ENCODE results near the gene NMUR1. TPM values are rescaled to one million over a fixed set of nuclear protein-coding genes. Genes with fewer than 3 reads are reported as not detected.

The NMUR1 gene
- polyA plus RNA-seq, 1 donor (not counting 4 experiments of a cell fraction or from before 2014, with no cell fraction given): not detected

- no peak overlapping the region for H3K4me2 ChIP-seq (ENCODE audit: control insufficient read depth, extremely low read depth, insufficient read depth, low read depth, low read length)
- dilution Hi-C loops (cut with MboI; ENCODE audit: extremely low pct_ligation_motif_present, low sequenced_read_pairs): no loop called here
- no peak for DNase-seq (ENCODE audit: low read depth, low spot score)
- H2AFZ ChIP-seq (ENCODE audit: control insufficient read depth, low read length): no peak overlapping the region
- H3K27ac ChIP-seq (ENCODE audit: control insufficient read depth, insufficient read depth, low read length): no peak overlapping the region
- no peaks in the 10 kb centered on the region for H3K9me3 ChIP-seq (ENCODE audit: control insufficient read depth, low read depth, low read length)
- H3K36me3 ChIP-seq (ENCODE audit: control insufficient read depth in 2 of 2, extremely low read depth in 1 of 2, insufficient read depth in 2 of 2, low read length in 2 of 2): no peaks in the 10 kb centered on the region
- H4K20me1 ChIP-seq (ENCODE audit: control insufficient read depth, extremely low read depth, insufficient read depth, low read length): no peaks in the 10 kb centered on the region
- H3K79me2 ChIP-seq (ENCODE audit: control insufficient read depth, insufficient read depth, low read length): no peaks in the 10 kb centered on the region
- H3K4me1 ChIP-seq (ENCODE audit: control insufficient read depth, extremely low read depth, insufficient read depth, low read length): no peaks in the 10 kb centered on the region
- no peak overlapping the region for H3K4me3 ChIP-seq (ENCODE audit: control insufficient read depth in 2 of 3, extremely low read depth in 1 of 3, insufficient read depth in 2 of 3, low read depth in 1 of 3, low read length in 3 of 3)
- no peak overlapping the region for H3K9ac ChIP-seq (ENCODE audit: control insufficient read depth, extremely low read depth, insufficient read depth, low read length)
- TF ChIP-seq, protein P1, sequence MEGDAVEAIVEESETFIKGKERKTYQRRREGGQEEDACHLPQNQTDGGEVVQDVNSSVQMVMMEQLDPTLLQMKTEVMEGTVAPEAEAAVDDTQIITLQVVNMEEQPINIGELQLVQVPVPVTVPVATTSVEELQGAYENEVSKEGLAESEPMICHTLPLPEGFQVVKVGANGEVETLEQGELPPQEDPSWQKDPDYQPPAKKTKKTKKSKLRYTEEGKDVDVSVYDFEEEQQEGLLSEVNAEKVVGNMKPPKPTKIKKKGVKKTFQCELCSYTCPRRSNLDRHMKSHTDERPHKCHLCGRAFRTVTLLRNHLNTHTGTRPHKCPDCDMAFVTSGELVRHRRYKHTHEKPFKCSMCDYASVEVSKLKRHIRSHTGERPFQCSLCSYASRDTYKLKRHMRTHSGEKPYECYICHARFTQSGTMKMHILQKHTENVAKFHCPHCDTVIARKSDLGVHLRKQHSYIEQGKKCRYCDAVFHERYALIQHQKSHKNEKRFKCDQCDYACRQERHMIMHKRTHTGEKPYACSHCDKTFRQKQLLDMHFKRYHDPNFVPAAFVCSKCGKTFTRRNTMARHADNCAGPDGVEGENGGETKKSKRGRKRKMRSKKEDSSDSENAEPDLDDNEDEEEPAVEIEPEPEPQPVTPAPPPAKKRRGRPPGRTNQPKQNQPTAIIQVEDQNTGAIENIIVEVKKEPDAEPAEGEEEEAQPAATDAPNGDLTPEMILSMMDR (optimal IDR thresholded peaks at IDR 0.05 in 1 of 3, IDR thresholded peaks at IDR 0.05 in 1 of 3, conservative IDR thresholded peaks at IDR 0.05 in 1 of 3; ENCODE audit: extremely low read depth in 1 of 3, insufficient read depth in 2 of 3, low read length in 3 of 3): no peak
- TF ChIP-seq EZH2 (IDR thresholded peaks at IDR 0.05; ENCODE audit: low read length): no peak
- FAIRE-seq: no peak
- peaks cover 20% of the 10 kb centered on the region for H3K27me3 ChIP-seq (ENCODE audit: control insufficient read depth, extremely low read depth, insufficient read depth, low read length)
- H3K9me1 ChIP-seq (ENCODE audit: control insufficient read depth, extremely low read depth, insufficient read depth, low read length): no peaks in the 10 kb centered on the region
Observed at GRCh38 chr2:231524477-231525247, 5.6 kb downstream of the NMUR1 start.

GRCh38 chr2:231523451-231524285 lies 6.6 kb downstream of the NMUR1 start:
- no peak for FAIRE-seq
- Histone ChIP-seq H4K20me1 (ENCODE audit: control insufficient read depth, extremely low read depth, insufficient read depth, low read length) (no peaks in the 10 kb centered on the region), H3K27ac (ENCODE audit: control insufficient read depth, insufficient read depth, low read length) (no peak overlapping the region), H3K4me3 (ENCODE audit: control insufficient read depth in 2 of 3, extremely low read depth in 1 of 3, insufficient read depth in 2 of 3, low read depth in 1 of 3, low read length in 3 of 3) (no peak overlapping the region), H3K27me3 (ENCODE audit: control insufficient read depth, extremely low read depth, insufficient read depth, low read length) (peaks cover 11% of the 10 kb centered on the region), H3K9me3 (ENCODE audit: control insufficient read depth, low read depth, low read length) (no peaks in the 10 kb centered on the region), H3K4me2 (ENCODE audit: control insufficient read depth, extremely low read depth, insufficient read depth, low read depth, low read length) (no peak overlapping the region), H3K36me3 (ENCODE audit: control insufficient read depth in 2 of 2, extremely low read depth in 1 of 2, insufficient read depth in 2 of 2, low read length in 2 of 2) (no peaks in the 10 kb centered on the region), H2AFZ (ENCODE audit: control insufficient read depth, low read length) (no peak overlapping the region), H3K79me2 (ENCODE audit: control insufficient read depth, insufficient read depth, low read length) (no peaks in the 10 kb centered on the region), H3K4me1 (ENCODE audit: control insufficient read depth, extremely low read depth, insufficient read depth, low read length) (no peaks in the 10 kb centered on the region), H3K9ac (ENCODE audit: control insufficient read depth, extremely low read depth, insufficient read depth, low read length) (no peak overlapping the region), H3K9me1 (ENCODE audit: control insufficient read depth, extremely low read depth, insufficient read depth, low read length) (no peaks in the 10 kb centered on the region)
- dilution Hi-C loops (cut with MboI; ENCODE audit: extremely low pct_ligation_motif_present, low sequenced_read_pairs): no loop called here
- TF ChIP-seq, protein P1 (optimal IDR thresholded peaks at IDR 0.05 in 1 of 3, IDR thresholded peaks at IDR 0.05 in 1 of 3, conservative IDR thresholded peaks at IDR 0.05 in 1 of 3; ENCODE audit: extremely low read depth in 1 of 3, insufficient read depth in 2 of 3, low read length in 3 of 3): no peak
- no peak for TF ChIP-seq EZH2 (IDR thresholded peaks at IDR 0.05; ENCODE audit: low read length)
- DNase-seq (ENCODE audit: low read depth, low spot score): no peak

Measured in keratinocyte (primary cell).